PC-9 (cell line): ENCODE data around the gene SLC35F4. TPM values are rescaled to one million over a fixed set of nuclear protein-coding genes. Genes with fewer than 3 reads are reported as not detected.

Experiments
- BruUV-seq: library from RNA; stranded (reverse); fragments of 400-500 nt; replicated peaks from 2 replicates; lab custom pipeline; 2021; lab: Mats Ljungman, UMichigan
- CTCF ChIA-PET: fragments of 300-600 bp; sonication (Branson Sonifier 250); formaldehyde crosslinking; loops from one replicate; lab custom pipeline; 2022; ENCODE audit warnings: antibody characterized with exemption; lab: Charles Lee
- POLR2A ChIA-PET: fragments of 300-600 bp; sonication (Branson Sonifier 250); formaldehyde crosslinking; loops from one replicate; lab custom pipeline; 2022; ENCODE audit warnings: antibody characterized with exemption; ENCODE audit not compliant: unreplicated experiment; lab: Charles Lee
- DNase-seq, 2 experiments: peaks; one replicate each; pipeline versions ENCODE4 v3.0.0 to v3.0.0-alpha.2; 2015 to 2022; ENCODE audit warnings: mixed read lengths in 1 of 2
- H2AFZ ChIP-seq: fragments of 200-600 bp; sonication (generic); 2 replicates; pipeline ENCODE4 v1.8.1; 2017; ENCODE audit warnings: antibody characterized with exemption
- H3F3A ChIP-seq: fragments of 200-600 bp; sonication (generic); 2 replicates; pipeline ENCODE4 v1.8.1; 2017; ENCODE audit warnings: antibody characterized with exemption, mild to moderate bottlenecking, low read depth; ENCODE audit not compliant: insufficient read depth
- H3K27ac ChIP-seq: fragments of 200-600 bp; sonication (generic); 2 replicates; pipeline ENCODE4 v1.6.1; 2016; ENCODE audit warnings: mixed run types
- H3K27me3 ChIP-seq: fragments of 200-600 bp; sonication (generic); 2 replicates; pipeline ENCODE4 v1.6.1; 2016; ENCODE audit warnings: low read depth, mixed run types; ENCODE audit not compliant: insufficient read depth
- H3K36me3 ChIP-seq: fragments of 200-600 bp; sonication (generic); 2 replicates; pipeline ENCODE4 v1.6.1; 2016; ENCODE audit warnings: low read depth, mixed run types
- H3K4me1 ChIP-seq: fragments of 200-600 bp; sonication (generic); replicated peaks from 2 replicates; pipeline ENCODE4 v1.6.1; 2016; ENCODE audit warnings: mixed run types; ENCODE audit not compliant: insufficient read depth
- H3K4me2 ChIP-seq: fragments of 200-600 bp; sonication (generic); 2 replicates; pipeline ENCODE4 v1.6.1; 2017; ENCODE audit warnings: mixed run types
- H3K4me3 ChIP-seq: fragments of 200-600 bp; sonication (generic); 2 replicates; pipeline ENCODE4 v1.6.1; 2016; ENCODE audit warnings: mixed run types
- H3K79me2 ChIP-seq: fragments of 200-600 bp; sonication (generic); 2 replicates; pipeline ENCODE4 v1.6.1; 2017; ENCODE audit warnings: low read depth, mixed run types
- H3K9me2 ChIP-seq: fragments of 200-600 bp; sonication (generic); 2 replicates; pipeline ENCODE4 v1.8.1; 2017; ENCODE audit warnings: mild to moderate bottlenecking; ENCODE audit not compliant: insufficient read depth
- H3K9me3 ChIP-seq: fragments of 200-600 bp; sonication (generic); 2 replicates; pipeline ENCODE4 v1.8.1; 2016; ENCODE audit warnings: low read depth; ENCODE audit not compliant: insufficient read depth
- H4K20me1 ChIP-seq: fragments of 200-600 bp; sonication (generic); 2 replicates; pipeline ENCODE4 v1.8.1; 2017; ENCODE audit not compliant: insufficient read depth
- EZH2 ChIP-seq: fragments of 200-600 bp; sonication (generic); IDR thresholded peaks from 2 replicates; pipeline ENCODE4 v1.8.0; 2017; ENCODE audit warnings: antibody characterized with exemption, low read depth
- intact Hi-C: fragments of 100-400 bp; cut with micrococcal nuclease; formaldehyde crosslinking; loops from one replicate; pipeline ENCODE4 v1.10.0; 2022; ENCODE audit not compliant: unreplicated experiment
- total RNA-seq: library from RNA; stranded (reverse); gene quantifications from 2 replicates; pipeline ENCODE4 v1.2.3, GENCODE V29; 2021
- TF ChIP-seq, protein P1 (sequence below): fragments of 200-600 bp; sonication (generic); conservative IDR thresholded peaks from 2 replicates; pipeline ENCODE4 v1.6.1; 2017; ENCODE audit warnings: mixed run types, antibody characterized with exemption, mild to moderate bottlenecking, moderate library complexity

The SLC35F4 gene
- total RNA-seq, 1 experiment from 2014 or later = not detected

DNA sequence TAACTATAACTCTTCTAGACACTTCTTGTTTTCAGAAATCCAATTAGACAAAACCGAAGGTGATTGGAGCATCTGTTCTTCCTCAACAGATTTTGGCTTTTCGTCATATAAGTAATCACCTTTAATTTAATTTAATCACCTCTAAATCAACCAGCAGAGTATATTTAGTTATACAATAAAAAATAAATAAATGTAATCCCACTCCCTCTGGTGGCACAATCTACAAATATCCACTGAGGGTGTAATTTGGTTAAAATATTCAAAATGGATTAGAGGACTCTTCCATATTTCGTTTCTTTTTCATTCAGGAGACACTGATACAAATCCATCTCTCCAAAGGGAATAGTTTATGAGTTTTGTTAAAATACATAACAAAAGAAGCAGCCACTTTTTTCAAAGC lies 18.3 kb upstream of the SLC35F4 start:
- H3K36me3 ChIP-seq = no peaks in the 10 kb centered on the region
- BruUV-seq = no TSS peak
- no peak overlapping the region for H3K27ac ChIP-seq
- no peaks in the 10 kb centered on the region for H3K4me1 ChIP-seq
- no peak overlapping the region for H3K4me3 ChIP-seq
- H4K20me1 ChIP-seq = no peaks in the 10 kb centered on the region
- DNase-seq = no peak
- no peaks in the 10 kb centered on the region; the same call in 1 of the 2 replicates for H3K9me3 ChIP-seq
- no peaks in the 10 kb centered on the region for H3F3A ChIP-seq
- TF ChIP-seq, protein P1, sequence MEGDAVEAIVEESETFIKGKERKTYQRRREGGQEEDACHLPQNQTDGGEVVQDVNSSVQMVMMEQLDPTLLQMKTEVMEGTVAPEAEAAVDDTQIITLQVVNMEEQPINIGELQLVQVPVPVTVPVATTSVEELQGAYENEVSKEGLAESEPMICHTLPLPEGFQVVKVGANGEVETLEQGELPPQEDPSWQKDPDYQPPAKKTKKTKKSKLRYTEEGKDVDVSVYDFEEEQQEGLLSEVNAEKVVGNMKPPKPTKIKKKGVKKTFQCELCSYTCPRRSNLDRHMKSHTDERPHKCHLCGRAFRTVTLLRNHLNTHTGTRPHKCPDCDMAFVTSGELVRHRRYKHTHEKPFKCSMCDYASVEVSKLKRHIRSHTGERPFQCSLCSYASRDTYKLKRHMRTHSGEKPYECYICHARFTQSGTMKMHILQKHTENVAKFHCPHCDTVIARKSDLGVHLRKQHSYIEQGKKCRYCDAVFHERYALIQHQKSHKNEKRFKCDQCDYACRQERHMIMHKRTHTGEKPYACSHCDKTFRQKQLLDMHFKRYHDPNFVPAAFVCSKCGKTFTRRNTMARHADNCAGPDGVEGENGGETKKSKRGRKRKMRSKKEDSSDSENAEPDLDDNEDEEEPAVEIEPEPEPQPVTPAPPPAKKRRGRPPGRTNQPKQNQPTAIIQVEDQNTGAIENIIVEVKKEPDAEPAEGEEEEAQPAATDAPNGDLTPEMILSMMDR = peak; percentile 48
- no peak for TF ChIP-seq EZH2
- POLR2A ChIA-PET = no interaction called here
- H2AFZ ChIP-seq = no peak overlapping the region
- no peaks in the 10 kb centered on the region for H3K79me2 ChIP-seq
- no peaks in the 10 kb centered on the region for H3K9me2 ChIP-seq
- H3K27me3 ChIP-seq = 0 out of 2 replicates have a peak, but pooled peaks cover 8% of the 10 kb centered on the region
- H3K4me2 ChIP-seq = no peak overlapping the region
- CTCF ChIA-PET = no interaction called here
- intact Hi-C loops = no loop called here

DNA sequence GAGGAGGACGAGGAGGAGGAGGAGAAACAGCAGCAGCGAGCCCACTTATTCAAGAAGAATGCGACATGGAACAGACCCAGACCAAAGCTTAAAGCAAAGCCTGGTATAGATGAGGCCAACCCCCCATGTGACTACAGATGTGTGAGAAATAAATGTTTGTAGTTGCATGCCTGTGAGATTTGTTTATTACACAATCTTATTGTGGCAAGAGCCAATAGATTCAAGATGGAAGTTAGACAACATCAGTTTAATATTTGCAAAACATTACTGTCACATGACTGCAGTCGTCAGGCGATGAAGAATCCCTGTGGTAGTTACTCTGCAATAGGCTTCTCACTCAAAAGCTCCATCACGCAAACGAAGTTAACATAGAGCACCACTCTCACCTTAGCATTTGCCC lies 17.2 kb upstream of the SLC35F4 start:
- POLR2A ChIA-PET = no interaction called here
- CTCF ChIA-PET = interaction anchor here (0.7 kb wide), 1 partner anchor 393 kb away, joined by 8 read pairs; no protein-coding TSS in a partner anchor
- Histone ChIP-seq H3K4me3 (no peak overlapping the region), H3K4me2 (no peak overlapping the region), H3K9me2 (no peaks in the 10 kb centered on the region), H3K27me3 (0 out of 2 replicates have a peak, but pooled peaks cover 8% of the 10 kb centered on the region), H3K27ac (no peak overlapping the region), H3K36me3 (no peaks in the 10 kb centered on the region), H3F3A (no peaks in the 10 kb centered on the region), H4K20me1 (no peaks in the 10 kb centered on the region), H3K9me3 (no peaks in the 10 kb centered on the region; the same call in 1 of the 2 replicates), H2AFZ (no peak overlapping the region), H3K79me2 (no peaks in the 10 kb centered on the region), H3K4me1 (no peaks in the 10 kb centered on the region)
- no TSS peak for BruUV-seq
- TF ChIP-seq, protein P1 = no peak
- no peak for TF ChIP-seq EZH2
- intact Hi-C loops = no loop called here
- DNase-seq = no peak

DNA sequence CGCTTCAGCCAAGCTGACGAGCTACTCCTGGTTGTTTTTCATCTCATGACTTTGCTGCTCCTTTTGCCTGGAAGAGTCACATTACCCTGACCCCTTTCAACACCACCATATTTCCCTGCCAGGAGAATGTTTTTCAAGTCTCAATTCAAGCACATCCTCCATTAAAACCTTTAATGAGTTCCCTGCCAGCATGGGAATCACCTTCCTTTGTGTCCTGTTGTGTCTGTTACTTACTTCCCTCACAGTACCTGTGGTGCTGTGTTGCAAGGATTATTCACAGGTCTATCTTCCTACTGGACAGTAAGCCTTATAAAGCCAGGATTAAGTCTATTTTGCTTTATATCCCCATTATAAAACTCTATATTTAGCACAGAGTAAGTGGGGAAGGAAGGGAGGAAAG lies 13.6 kb upstream of the SLC35F4 start:
- Histone ChIP-seq H3K9me2 (0 out of 2 replicates have a peak, but pooled peaks cover 3% of the 10 kb centered on the region), H3K4me1 (no peaks in the 10 kb centered on the region), H3K4me2 (no peak overlapping the region), H3K79me2 (no peaks in the 10 kb centered on the region), H4K20me1 (no peaks in the 10 kb centered on the region), H3K27ac (no peak overlapping the region), H3K9me3 (no peaks in the 10 kb centered on the region; the same call in 1 of the 2 replicates), H3F3A (no peaks in the 10 kb centered on the region), H3K27me3 (0 out of 2 replicates have a peak, but pooled peaks cover 4% of the 10 kb centered on the region), H2AFZ (no peak overlapping the region), H3K36me3 (no peaks in the 10 kb centered on the region), H3K4me3 (no peak overlapping the region)
- DNase-seq = no peak
- no TSS peak for BruUV-seq
- TF ChIP-seq EZH2 = no peak
- TF ChIP-seq, protein P1 = no peak
- POLR2A ChIA-PET = no interaction called here
- intact Hi-C loops = no loop called here
- CTCF ChIA-PET = no interaction called here
